ENCODE results near the gene CTBP2.

- no peak for TF ChIP-seq CTCF (optimal IDR thresholded peaks at IDR 0.05 in 1 of 3, IDR thresholded peaks at IDR 0.05 in 1 of 3, conservative IDR thresholded peaks at IDR 0.05 in 1 of 3; ENCODE audit: extremely low read depth in 1 of 3, insufficient read depth in 2 of 3, low read length in 3 of 3)
- TF ChIP-seq EZH2 (IDR thresholded peaks at IDR 0.05; ENCODE audit: low read length): no peak
Observed at GRCh38 chr10:124999433-125000365, 160.7 kb downstream of the CTBP2 start.

All from keratinocyte (primary cell).